Body of pancreas (tissue), 4 donors: ENCODE measurements around the gene AKAP6.

Experiments
- POLR2A ChIP-seq, 3 donors: fragments of 450-650 bp; IDR thresholded peaks; one replicate each; pipeline ENCODE4 v1.6.1; 2016; ENCODE audit warnings: antibody characterized with exemption in 3 of 3, mild to moderate bottlenecking in 2 of 3
- TF ChIP-seq, protein P1 (sequence below), 7 experiments: fragments of 450-650 bp in 4 of 7; fragments of 200-600 bp in 3 of 7; sonication (generic) in 3 of 7; IDR thresholded peaks; one replicate each; pipeline ENCODE4 v1.5.1; 2016 to 2019; ENCODE audit warnings: antibody characterized with exemption in 7 of 7

DNA sequence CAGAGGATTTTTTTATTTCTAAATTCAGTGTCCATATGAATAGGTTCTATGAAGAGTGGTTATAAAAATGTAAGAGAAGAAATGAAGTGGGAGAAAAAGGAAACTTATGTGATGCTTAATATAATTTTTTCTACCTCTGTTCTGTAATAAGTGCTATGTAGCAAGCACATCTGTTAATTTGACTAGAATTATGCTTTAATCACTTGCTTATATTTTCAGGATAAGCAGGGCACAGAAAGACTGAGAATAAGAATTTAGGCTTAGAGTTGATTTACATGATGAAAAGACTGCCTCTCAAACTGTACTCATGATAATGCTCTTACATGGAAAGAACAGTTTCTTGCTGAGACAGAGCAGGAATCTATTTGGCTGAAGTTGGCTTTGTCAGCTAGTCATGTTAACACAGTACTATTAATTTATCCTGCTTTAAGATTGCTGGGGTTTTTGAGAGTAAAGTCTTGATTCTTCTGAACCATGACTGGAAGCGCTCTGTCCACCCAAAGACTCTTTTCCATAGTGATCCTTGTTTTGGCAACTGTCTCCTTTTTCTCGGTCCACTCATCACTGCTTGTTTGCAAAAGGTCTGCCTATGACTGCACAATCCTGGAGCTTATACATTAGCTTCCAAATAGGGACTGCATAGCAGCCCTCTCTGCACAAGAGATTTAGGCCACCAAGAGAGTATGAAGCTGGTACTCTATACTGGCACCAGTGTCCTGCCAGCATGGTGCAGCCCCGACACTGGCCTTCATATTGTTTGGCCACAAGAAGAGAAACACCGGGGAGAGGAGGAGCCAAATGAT, 98.8 kb downstream of the AKAP6 start:
- TF ChIP-seq POLR2A (IDR thresholded peaks at IDR 0.05): no peak
- TF ChIP-seq, protein P1, sequence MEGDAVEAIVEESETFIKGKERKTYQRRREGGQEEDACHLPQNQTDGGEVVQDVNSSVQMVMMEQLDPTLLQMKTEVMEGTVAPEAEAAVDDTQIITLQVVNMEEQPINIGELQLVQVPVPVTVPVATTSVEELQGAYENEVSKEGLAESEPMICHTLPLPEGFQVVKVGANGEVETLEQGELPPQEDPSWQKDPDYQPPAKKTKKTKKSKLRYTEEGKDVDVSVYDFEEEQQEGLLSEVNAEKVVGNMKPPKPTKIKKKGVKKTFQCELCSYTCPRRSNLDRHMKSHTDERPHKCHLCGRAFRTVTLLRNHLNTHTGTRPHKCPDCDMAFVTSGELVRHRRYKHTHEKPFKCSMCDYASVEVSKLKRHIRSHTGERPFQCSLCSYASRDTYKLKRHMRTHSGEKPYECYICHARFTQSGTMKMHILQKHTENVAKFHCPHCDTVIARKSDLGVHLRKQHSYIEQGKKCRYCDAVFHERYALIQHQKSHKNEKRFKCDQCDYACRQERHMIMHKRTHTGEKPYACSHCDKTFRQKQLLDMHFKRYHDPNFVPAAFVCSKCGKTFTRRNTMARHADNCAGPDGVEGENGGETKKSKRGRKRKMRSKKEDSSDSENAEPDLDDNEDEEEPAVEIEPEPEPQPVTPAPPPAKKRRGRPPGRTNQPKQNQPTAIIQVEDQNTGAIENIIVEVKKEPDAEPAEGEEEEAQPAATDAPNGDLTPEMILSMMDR (IDR thresholded peaks at IDR 0.05): no peak
